NCI-H187 (cell line): ENCODE data around the gene GLIS1.

Source experiments
- DNase-seq, 2 experiments: peaks; one replicate each; lab custom pipeline; 2025; lab: John Stamatoyannopoulos, UW

The GLIS1 gene

GRCh38 chr1:53593758-53594380 lies 145.1 kb downstream of the GLIS1 start:
- peak in 1 of 2 experiments; percentile 18 for DNase-seq

- DNase-seq = no peak
These were observed 145.8 kb downstream of the GLIS1 start for GRCh38 chr1:53592985-53593757.

- DNase-seq = peak in 1 of 2 experiments; percentile 17
These were observed 146.4 kb downstream of the GLIS1 start for GRCh38 chr1:53592521-53592982.

- DNase-seq = no peak
These were observed 147.0 kb downstream of the GLIS1 start for GRCh38 chr1:53591924-53592323.

GRCh38 chr1:53590531-53591515 lies 148.1 kb downstream of the GLIS1 start:
- no peak for DNase-seq

- DNase-seq = no peak
These were observed 148.9 kb downstream of the GLIS1 start for GRCh38 chr1:53590104-53590503.

GRCh38 chr1:53589043-53589887 lies 149.7 kb downstream of the GLIS1 start:
- no peak for DNase-seq

- no peak for DNase-seq
These were observed 150.7 kb downstream of the GLIS1 start for GRCh38 chr1:53588053-53588779.

GRCh38 chr1:53587252-53587988 lies 151.5 kb downstream of the GLIS1 start:
- DNase-seq = no peak

- DNase-seq = no peak
These were observed 152.2 kb downstream of the GLIS1 start for GRCh38 chr1:53586765-53587164.

GRCh38 chr1:53585565-53585964 lies 153.4 kb downstream of the GLIS1 start:
- DNase-seq = no peak

GRCh38 chr1:53585129-53585528 lies 153.8 kb downstream of the GLIS1 start:
- no peak for DNase-seq

- no peak for DNase-seq
These were observed 154.2 kb downstream of the GLIS1 start for GRCh38 chr1:53584777-53585107.

- DNase-seq = no peak
These were observed 154.8 kb downstream of the GLIS1 start for GRCh38 chr1:53583868-53584776.

GRCh38 chr1:53583021-53583867 lies 155.7 kb downstream of the GLIS1 start:
- no peak for DNase-seq

GRCh38 chr1:53582211-53583020 lies 156.5 kb downstream of the GLIS1 start:
- peak in 1 of 2 experiments; percentile 57 for DNase-seq

- DNase-seq = no peak
These were observed 157.5 kb downstream of the GLIS1 start for GRCh38 chr1:53581476-53581875.
